Right kidney (tissue), 1 donor: ENCODE measurements around the gene ALDH8A1.
"Not testable (repeated sequence)": the region's sequence is repeated elsewhere in the genome, so short reads cannot be mapped to it uniquely, and the experiment has no call there.

Source experiments
- DNase-seq: peaks from one replicate; pipeline ENCODE4 v3.0.0-alpha.2; 2016

Gene ALDH8A1

DNA sequence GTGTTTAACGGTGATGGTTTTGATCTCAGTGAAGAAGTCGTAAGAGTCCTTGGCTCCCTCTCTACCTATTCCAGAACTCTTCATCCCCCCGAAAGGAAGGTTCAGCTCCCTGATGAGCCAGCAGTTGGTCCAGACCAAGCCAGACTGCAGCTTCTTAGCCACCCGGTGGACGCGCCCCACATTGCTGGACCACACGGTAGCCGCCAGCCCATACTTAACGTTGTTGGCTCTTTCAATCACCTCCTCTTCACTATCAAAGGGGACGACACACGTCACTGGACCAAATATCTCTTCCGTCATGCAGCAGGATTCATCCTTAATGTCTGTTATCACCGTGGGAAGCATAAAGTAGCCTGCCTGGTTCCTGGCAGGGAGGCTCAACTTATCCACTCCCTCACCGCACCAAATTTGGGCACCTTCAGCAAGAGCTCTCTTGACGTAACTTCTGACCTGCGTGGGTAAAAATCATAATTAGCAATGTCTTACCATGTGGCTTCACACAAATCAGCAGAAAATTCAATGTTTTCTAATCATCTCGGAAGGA, 31.4 kb downstream of the ALDH8A1 start:
- DNase-seq = no peak

DNA sequence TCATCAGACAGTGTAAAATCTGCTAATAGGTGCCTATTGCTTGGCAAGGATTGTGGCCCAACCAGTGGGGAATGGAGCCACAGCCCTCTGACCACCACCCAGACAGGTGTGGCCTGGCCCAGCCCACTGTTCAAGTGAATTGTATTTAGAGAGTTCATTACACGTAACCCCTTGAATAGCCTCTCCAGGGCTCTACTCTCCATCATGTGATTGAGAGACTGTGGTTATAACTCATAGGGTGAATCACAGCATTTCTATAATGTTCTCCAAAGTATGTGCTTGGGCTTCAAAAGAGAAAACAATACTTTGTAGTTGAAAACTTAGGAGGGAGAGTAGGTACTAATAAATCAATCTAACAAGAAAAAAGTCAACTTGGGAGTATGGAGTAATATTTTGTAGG, 38.4 kb downstream of the ALDH8A1 start:
- DNase-seq = no peak

DNA sequence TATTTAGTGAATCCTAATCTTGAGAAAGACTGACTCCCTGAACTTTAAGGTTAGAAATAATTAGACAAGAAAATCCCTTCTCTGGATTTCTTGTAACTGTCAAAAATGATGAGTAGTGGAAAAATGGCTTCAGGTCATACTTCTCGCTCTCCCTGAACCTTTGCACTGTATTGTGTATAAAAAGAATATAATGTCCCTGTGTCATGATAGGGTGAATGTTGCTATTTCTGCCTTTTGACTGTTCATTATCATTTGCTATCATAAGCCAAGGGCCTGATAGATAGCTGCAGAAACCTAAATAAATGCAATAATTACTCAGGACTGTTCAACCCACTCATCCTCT, 39.3 kb downstream of the ALDH8A1 start:
- DNase-seq = no peak

DNA sequence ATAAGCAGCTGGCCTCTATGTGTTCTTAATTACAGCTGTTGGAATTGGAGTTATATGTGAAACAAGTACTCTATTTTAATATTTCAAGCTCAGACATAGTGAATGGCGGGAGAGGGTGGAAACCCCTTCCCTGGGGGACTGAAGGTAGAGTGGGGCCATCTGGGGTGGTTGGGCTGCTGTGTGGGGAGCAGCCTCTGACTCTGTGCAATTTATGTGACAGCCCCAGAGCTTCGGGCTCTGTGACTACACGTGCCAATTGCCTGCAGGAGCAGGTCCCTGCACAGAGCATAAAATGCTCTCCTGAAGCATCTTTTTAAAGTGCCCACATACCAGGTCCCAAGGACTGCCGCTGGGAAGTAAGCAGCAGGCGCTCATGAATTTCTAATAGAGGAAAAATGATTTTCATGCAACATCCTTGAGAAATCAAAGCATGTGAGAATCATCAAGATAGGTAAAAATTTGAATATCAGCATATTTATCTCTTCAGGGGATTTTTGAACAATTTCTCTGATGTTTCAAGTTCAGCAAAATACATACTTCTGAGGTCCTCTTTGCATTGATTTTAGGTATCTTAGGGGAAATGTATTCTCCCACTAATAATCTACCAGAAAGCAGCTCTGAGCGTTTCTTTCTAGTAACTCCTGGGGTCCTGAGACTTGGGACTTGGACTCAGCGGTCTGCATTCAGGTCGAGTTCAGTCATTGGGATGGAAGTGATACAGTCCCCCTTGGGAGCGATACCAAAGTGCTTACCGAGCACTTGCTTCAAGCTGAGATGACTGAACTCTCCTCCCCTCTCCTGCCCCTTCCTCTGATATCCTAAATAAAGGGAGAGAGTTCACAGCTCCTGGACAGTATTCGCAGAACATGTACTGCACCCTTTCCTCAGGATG, 40.0 kb downstream of the ALDH8A1 start:
- DNase-seq = no peak

DNA sequence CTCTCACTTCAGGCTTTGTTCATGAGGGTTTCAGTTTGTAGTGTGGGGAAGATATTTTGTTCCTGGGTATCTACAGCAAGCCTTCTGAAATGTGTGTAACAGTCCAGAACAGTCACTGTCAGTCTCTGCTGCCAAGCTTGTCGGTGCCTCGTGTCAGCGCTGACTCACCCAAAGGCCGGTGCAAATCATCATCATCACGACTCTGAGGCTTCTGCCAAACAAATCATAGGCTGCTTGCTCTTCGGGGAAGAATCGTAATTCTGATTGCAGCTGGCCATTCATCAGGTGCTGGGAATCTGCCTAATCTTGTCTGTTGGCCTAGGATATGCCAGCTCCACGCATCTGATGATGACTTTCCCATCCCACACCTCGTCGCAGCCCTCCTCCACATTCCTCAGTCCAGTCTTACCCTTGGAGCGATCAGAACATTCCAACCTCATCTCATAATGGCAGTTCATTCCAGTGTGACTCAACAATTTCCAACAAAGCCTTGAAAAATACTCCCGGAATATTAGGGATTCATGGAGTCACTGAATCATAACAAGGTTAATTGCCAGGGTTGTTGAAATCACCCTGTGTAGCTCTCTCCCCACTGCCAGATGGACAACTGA, 40.9 kb downstream of the ALDH8A1 start:
- no peak for DNase-seq

DNA sequence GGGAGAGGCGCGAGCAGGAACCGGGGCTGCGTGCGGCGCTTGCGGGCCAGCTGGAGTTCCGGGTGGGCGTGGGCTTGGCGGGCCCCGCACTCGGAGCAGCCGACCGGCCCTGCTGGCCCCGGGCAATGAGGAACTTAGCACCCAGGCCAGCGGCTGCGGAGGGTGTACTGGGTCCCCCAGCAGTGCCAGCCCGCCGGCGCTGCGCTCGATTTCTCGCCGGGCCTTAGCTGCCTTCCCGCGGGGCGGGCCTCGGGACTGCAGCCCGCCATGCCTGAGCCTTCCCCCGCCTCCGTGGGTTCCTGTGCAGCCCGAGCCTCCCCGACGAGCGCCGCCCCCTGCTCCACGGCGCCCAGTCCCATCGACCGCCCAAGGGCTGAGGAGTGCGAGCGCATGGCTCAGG, 45.2 kb downstream of the ALDH8A1 start:
- not testable (repeated sequence) for DNase-seq

DNA sequence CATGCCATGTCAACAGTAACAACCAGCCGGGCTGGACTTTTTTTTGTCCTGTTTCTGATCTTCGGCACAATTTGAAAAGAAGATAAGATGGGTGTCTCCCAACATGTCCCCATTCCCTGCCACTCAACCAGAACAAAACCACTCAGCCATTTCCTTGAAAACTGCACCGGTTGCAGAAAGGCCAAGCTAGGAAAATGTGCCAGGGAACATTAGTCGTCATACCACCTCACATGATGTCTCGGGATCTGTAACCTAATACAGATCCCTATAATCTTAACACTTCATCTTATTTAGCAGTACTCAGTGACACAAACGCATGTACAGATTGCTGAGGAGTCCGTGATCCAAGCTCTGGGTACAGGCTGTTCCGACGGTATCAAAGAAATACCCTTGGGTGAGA, 46.5 kb downstream of the ALDH8A1 start:
- no peak for DNase-seq

DNA sequence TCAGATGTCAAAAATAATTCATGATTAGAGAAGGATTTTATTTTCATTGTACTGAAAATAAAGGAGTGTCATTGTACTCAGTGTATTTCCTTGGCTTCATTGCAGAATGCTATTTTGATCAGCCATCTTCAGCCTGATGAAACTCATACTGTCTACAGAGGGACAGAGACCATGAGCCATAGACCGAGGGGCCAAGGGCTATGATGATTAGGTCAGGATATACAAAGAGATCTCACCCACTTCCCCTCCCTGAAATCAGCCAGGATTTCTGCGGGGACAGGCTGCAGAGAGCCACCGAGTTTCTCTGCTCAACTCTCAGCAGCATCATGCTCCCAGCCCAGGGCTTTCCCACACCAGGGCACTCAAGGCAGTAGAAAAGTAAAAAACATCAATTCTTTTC, 47.0 kb downstream of the ALDH8A1 start:
- DNase-seq = no peak

DNA sequence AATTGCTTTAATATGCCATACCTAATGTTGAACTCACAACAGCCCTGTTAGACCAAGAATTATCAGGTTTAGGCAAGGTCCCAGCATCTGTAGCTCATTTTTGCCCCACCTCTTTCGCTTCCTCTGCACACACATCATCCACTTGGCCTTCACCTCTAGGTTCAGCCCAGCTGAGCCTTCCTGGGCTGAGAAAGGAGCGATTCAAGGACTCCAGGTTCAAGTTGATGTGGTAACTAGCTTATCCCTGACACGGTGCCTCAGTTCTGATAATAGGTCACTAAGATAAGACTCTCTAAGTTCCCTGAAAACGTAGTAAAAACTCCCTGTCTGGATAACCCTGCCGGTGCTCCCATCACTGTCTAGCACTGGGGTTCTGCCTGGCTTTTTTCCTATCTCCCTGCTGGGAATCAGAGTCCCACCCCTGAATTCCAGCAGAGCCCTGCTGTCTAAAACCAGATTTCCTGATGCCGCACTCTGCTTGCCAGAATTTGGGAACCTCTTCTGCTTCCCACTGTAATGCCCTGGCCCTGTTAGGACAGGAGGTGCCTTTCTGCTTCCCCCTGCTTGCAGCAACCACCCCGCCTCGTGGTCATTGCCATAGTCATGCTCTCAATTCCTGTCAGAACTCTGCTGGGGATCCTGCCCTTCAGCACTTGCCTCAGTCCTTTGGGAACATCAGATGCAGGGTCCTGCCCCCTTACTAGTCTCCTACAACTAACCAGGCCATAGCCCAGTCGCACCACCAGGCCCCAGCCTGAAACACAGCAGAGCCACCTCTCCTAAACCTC, 47.6 kb downstream of the ALDH8A1 start:
- no peak for DNase-seq

DNA sequence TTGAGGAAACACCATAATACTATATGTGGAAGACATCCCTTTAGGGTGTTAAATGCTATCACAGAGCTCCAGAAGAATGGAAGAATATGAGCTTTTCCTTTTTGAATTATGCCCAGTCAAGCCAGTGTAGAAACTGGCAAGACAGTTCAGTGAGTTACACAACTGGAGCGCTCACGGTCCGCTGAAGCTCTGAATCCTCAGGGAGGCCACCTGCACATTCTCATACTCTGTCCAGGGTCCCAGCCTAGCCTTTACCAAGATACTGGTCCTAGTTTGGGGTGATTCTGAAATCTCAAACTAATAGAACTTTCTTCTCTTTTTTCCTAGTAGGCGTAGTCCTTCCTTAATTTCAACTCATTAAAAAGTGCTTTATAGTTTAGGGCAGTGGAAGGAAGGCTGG, 51.3 kb downstream of the ALDH8A1 start:
- no peak for DNase-seq

DNA sequence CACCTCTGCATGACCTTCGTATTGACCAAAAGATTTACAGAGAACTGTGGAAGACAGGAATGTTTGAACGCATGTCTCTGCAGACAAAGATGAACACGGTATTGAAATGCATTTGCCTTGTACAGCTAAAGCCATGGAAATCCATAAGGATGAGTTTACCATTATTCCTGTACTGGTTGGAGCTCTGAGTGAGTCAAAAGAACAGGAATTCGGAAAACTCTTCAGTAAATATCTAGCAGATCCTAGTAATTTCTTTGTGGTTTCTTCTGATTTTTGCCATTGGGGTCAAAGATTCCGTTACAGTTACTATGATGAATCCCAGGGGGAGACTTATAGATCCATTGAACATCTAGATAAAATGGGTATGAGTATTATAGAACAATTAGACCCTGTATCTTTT, 51.7 kb downstream of the ALDH8A1 start:
- DNase-seq = not testable (repeated sequence)

DNA sequence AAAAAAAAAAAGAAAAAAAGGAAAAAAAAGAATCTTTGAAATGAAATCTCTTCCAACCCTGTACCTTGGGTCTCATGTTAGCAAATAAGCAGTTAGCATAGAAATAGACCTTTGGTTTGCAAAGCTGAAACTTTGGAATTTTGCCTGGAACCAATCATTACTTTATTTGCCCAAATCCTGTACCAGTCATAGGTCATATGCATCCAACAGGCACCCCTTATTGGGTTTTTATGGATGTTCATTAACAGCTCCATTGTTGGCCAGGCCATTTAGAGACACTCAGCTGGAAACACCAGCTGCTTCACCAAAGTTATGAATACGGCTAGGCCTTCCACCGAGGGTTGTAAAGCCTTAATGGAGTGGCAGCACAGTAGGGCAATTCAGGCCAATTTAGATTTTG, 53.0 kb downstream of the ALDH8A1 start:
- no peak for DNase-seq

DNA sequence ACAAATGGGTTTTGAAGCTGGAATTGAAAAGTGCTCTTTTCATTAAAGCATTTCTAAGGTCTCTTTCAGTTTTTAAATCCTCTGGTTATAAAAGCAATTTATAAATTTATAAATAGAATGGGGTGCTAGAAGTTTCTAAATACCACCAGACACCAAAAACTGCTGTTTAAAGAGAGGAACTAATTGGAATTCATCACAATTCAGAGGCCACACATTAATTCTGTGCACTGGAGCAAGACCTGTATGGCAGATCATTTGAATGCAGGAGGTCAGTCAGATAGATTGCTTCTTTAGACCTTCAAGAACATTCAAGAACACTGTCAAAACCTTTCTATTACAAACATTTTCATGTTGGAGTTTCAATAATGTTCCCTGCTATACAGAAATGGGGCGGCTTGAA, 55.1 kb downstream of the ALDH8A1 start:
- no peak for DNase-seq

DNA sequence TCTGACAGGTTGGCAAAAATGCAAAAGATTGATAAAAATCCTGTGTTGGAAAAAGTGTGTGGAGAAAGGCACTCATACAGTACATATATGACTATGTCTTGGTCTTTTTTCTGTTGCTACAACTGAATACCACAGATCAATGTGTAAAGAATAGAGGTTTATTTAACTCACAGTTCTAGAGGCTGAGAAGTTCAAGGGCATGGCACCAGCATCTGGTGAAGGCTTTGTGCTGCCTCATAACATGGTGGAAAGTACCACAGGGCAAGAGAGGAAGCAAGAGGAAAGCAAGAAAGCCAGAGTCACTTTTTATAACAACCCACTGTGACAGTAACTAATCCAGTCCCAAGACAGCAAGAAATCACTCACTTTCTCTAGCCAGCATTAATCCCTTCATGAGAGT, 57.5 kb downstream of the ALDH8A1 start:
- no peak for DNase-seq

DNA sequence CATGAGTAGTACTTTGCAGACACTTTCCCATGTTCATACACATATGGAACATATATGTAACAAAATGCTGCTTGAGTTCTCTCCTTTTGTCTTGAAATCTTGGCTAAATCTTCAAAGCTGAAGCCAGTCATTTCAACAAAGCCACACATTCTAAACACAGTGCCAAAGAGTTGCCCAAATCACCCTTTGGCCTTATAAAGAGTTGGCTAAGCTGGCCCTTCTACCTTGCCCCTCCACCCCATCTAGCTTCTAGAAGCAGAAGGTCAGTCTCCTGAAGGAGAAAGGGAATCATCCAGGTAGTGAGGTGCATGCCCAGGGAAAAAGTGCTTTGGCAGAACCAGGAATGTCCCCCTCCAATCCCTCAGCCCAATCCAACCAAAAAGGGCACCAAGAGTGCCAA, 58.3 kb downstream of the ALDH8A1 start:
- DNase-seq = no peak

DNA sequence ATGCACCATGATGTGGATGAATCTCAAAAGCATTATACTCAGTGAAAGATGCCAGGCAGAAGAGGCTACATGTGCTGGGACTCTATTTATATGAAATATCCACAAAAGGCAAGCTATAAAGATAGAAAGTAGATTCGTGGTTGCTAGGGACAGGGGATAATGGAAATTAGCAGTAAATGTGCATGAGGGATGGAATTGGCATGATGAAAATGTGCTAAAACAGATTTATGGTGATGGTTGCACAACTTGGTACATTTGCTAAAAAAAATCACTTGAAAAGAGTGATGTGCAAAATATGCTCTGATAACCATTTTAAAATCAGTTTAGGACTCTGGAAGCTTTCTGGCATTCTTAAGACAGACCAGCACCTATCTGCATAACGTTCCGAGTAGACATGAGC, 61.6 kb downstream of the ALDH8A1 start:
- no peak for DNase-seq

DNA sequence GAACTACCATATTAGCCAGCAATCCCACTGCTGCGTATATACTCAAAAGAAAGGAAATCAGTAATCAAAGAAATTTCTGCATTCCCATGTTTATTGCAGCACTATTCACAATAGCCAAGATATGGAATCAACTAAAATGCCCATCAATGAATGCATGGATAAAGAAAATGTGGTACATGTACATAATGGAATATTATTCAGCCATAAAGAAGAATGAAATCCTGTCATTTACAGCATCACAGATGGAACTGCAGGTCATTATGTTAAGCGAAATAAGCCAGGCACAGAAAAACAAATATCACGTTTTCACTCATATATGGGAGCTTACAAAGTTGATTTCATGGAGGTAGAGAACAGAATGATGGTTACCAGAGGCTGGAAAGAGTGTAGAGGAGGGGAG, 65.1 kb downstream of the ALDH8A1 start:
- no peak for DNase-seq

DNA sequence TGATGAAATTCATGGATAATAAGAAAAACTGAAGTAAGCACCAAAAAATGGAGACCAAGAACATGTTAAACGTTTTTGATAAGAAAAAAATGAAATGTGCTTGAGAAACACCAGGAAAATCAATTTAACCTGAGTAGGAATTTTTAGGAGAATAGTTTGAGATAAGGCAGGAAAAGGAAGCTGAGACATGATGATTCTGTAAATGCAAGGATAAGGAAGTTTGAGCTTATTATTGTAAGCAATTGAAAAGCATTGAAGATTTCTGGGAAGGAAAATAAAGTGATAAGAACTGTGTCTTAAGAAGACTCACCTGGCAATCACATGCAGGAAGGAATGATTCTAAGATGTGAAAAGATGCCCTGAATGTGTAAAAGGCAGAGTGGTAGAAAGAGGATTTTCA, 66.6 kb downstream of the ALDH8A1 start:
- no peak for DNase-seq

DNA sequence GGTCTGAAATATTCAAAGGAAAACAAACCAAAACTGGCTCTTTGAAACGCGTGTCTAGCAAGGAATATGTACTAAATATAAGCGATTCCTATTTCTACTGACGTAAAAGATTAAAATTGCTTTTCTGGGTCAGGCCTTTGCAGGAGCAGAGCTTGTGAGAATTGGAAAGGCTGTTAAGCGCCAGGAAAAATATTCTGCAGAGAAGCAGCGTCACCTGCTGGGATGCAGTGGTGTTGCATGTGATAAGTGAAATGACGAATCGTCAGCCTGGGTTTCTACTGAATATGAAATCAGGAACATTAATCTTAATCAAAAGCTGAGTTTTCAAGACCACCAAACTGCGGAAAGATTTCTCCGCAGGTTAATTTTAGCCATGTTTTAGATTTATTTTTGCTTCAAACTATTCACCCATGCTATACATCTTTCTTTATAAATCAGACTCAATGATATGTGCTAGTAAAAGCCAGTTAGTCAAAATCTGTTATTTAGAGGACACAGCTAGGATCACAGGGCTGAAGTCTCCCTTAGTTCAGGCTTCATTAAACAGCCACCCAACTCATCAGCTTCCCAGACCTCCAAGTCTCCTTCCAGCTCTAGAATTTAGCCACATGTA, 67.4 kb downstream of the ALDH8A1 start:
- DNase-seq = no peak

DNA sequence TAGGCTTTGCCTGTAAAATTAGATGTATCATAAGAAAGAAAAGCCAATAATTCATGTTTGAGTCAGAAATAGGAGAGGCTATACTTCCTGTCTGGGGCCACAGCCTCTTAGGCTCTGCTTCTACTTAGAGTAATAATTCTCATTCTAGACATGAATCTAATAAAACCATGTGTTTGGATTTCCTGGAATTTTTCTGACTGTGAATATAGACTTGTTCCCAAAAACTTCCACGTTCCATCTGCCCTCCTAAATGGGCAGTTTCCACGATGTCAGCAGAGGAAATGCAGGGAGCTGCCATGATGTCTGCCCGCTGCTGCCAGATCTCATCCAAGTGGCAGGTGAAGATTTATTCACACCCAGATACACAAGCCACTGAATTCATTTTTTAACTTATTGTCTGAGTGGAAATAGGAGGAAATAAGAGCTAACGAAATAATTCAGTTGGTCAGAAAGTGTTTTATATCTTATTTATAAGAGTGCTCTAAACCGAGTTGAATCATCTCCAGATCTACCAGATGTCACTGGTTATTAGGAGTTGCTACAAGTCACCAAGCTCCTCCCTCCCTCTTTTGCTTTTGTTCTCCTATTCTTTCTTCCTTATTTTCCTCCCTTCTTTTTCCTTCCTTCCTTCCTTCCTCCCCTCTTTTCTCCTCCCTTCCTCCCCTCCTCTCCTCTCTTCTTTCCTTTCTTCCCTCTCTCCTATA, 69.3 kb downstream of the ALDH8A1 start:
- DNase-seq = no peak

DNA sequence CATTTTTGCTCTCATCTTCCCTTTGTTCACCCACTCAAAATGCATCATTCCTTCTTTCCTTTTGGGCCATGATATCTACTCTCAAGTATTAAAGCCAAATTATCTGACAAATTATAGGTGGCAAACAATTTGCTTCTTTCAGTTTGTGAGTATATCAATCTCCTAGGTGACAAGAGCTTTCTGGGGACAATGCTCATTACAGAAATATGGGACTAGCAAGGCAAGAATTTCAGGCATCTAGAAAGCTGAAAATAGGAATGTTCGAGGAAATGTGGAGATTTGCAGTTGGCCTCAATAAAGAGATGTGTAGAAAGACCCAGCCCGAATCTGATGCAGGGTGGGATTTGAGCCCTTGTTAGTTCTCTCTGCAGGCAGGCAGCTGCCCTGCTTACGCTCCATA, 71.8 kb downstream of the ALDH8A1 start:
- DNase-seq = no peak

DNA sequence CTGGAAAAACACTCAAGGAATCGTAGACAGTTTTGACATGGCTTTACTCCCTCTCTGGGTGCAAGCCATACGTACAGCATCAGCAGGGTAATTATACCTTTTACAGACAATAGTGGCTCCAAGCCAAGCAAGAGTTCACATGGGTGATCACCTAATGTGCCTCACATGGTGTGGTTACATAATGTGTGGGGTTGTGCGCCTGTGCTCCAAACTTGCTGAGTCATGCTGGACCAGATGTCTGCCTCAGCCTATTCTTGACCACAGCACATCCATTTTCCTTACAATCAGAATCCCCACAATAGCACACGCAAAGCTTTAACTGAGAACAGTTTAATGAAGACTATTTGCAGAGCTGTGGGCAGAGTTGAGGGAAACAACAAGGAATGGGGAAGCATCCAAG, 74.5 kb downstream of the ALDH8A1 start:
- no peak for DNase-seq
